Measurements from ENCODE around the gene CDC16.
"Not testable (repeated sequence)": the region's sequence is repeated elsewhere in the genome, so short reads cannot be mapped to it uniquely, and the experiment has no call there.

The CDC16 gene, protein sequence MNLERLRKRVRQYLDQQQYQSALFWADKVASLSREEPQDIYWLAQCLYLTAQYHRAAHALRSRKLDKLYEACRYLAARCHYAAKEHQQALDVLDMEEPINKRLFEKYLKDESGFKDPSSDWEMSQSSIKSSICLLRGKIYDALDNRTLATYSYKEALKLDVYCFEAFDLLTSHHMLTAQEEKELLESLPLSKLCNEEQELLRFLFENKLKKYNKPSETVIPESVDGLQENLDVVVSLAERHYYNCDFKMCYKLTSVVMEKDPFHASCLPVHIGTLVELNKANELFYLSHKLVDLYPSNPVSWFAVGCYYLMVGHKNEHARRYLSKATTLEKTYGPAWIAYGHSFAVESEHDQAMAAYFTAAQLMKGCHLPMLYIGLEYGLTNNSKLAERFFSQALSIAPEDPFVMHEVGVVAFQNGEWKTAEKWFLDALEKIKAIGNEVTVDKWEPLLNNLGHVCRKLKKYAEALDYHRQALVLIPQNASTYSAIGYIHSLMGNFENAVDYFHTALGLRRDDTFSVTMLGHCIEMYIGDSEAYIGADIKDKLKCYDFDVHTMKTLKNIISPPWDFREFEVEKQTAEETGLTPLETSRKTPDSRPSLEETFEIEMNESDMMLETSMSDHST

DNA sequence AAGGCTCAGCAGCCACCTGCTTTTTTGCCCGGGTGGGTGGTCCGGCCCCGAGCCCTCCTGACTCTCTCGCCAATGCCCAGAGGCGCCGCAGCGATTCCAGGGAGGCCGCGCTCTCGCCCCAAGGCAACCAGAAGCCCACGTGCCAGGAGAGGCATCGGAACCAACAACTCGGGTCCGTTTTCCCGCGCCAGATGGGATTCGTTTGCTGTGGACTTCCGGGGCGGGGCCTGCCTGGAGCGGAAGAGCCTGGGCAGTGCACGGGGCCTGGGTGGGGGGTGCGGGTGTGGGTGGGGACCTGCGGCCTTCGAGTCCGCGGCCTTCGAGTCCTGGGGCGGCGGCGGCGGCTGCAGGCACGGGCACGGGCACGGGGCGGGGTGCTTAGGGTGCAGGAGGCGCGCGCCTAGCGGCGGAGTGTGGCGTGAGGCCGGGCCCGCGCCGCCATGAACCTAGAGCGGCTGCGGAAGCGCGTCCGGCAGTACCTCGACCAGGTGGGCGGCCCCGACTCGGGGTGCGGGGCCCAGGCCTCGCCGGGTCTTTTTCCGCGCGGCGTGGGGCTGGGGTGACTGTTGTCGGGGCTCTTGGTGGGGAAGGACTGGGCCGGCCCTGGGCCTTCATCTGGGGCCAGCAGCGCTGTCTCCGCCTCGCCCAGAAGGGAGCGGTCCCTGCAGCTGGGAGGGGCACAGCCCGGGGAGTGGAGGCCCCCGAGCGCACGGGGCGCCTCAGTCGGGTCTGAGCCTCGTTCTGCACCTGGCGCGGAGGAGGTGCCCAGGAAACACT lies at the start of gene CDC16:
CDC16 (plus strand) TSS at position 253 of the 777 bp plus-strand sequence; CDS start at position 441, 188 bp downstream.
- DNase-seq (ENCODE audit: low spot score): peak; percentile 90

DNA sequence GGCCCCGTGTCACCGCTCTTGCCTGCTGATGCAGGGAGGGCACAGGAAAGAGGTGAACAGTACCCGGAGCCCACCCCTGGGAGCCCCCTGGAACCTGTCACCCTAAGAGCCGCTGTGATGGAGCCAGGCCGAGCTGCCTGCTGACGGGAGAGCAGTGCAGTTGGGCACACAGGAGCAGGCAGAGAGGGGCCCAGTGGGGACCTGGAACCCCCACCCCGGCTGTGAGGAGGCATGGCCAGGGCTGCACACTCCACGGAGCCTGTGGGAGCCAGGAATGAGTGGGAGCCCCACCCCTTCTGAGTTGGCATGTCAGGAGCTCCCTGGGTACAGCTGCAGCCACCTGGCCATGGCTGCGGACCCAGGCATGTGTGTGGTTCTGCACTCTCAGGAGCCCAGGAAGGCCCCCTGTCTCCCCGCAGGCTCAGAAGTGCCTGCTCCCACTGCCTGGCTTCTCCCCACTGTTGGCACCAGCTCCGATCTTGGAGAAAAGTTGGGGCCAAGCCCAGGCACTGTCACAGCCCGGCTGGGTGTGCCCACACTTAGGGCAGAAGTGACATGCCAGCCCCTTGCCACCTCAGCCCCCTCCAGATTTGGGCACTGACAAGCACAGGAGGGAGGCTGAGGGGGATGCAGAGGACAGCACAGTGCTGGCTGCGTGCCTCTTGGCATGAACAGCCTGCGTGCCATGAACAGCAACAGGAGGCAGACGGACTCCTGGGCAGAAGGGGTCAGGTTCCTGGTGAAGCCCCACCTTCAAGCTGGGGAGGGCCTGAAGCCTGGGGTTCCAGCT lies 49.3 kb upstream of the CDC16 start:
- no peak for DNase-seq (ENCODE audit: low spot score)

DNA sequence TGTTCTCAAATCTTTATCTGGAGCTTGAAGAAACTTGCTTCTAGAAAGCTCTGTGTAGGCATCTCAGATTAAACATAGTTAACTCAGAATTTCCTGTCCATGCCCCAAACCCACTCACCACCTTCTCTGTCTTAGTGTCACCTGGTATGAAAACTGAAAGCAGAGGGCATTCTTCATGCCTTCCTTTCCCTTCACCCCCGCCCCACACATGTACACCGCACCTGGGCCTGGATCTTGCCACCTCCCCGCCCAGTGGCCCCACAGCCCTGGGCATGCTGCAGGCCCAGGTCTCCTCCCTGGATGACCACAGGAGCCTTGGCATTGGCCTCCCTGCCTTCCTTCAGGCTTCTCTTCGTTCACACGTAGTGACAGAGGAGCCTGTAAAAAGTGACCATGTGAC lies 39.8 kb upstream of the CDC16 start:
- DNase-seq (ENCODE audit: low spot score): no peak

DNA sequence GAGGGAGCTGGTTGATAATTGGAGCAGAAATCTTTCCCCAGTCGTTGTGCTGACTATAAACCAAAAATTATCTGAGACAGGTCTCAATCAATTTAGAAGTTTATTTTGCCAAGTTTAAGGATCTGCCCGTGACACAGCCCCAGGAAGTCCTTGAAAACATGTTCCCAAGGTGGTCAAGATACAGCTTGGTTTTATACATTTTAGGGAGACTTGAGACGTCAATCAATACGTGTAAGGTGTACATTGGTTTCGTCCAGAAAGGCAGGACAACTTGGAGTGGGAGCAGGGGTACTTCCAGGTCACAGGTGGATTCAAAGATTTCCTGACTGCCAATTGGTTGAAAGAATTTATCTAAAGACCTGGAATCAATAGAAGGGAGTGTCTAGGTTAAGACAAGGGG lies 38.1 kb upstream of the CDC16 start:
- no peak for DNase-seq (ENCODE audit: low spot score)

DNA sequence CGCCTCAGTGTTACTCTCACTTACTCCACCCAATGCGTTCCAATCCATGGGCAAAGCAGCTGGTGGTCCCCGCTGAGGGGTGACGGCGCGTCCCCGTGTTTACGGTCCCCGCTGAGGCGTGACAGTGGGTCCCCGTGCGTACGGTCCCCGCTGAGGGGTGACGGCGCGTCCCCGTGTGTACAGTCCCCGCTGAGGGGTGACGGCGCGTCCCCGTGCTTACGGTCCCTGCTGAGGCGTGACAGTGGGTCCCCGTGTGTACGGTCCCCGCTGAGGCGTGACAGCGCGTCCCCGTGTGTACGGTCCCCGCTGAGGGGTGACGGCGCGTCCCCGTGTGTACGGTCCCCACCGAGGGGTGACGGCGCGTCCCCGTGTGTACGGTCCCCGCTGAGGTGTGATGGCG lies 36.1 kb upstream of the CDC16 start:
- no peak for DNase-seq (ENCODE audit: low spot score)

DNA sequence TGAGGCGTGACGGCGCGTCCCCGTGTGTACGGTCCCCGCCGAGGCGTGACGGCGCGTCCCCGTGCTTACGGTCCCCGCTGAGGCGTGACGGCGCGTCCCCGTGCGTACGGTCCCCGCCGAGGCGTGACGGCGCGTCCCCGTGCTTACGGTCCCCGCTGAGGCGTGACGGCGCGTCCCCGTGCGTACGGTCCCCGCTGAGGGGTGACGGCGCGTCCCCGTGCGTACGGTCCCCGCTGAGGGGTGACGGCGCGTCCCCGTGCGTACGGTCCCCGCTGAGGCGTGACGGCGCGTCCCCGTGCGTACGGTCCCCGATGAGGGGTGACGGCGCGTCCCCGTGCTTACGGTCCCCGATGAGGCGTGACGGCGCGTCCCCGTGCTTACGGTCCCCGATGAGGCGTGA lies 35.2 kb upstream of the CDC16 start:
- not testable (repeated sequence) for DNase-seq (ENCODE audit: low spot score)

DNA sequence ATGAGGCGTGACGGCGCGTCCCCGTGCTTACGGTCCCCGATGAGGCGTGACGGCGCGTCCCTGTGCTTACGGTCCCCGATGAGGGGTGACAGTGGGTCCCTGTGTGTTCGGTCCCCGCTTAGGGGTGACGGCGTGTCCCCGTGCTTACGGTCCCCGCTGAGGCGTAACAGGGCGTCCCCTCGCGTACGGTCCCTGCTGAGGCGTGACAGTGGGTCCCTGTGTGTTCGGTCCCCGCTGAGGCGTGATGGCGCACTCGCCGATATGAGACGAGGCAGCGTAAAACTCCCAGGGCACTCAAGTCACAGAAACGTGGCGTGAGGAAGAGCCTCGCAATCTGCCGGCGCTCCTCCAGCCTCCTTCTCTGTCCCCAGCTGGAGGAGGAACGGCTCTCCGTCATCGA lies 34.7 kb upstream of the CDC16 start:
- DNase-seq (ENCODE audit: low spot score): no peak

DNA sequence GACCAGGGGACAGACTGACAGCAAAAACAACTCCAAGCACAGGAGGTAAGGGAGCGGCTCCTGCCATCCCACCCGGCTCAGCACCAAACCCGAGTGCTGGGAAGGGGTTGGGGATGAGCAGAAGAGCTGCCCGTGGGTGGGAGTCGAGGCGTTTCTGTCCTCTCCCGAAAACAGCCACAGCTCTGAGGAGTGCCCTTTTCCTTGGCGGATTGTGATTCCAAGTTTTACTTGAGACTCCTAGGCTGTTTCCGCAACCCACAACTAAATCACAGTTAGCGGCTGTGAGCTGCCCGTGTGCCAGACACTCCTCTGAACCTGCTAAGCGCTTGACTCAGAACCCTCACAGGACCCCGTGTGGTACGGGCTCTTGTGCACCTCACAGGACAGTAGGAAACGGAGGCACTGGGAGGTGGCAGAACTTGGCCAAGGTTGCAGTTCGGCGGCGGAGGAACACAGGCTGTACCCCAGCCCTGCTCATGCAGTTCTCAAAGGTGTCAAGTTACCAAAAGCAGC lies 34.2 kb upstream of the CDC16 start:
- DNase-seq (ENCODE audit: low spot score): no peak

DNA sequence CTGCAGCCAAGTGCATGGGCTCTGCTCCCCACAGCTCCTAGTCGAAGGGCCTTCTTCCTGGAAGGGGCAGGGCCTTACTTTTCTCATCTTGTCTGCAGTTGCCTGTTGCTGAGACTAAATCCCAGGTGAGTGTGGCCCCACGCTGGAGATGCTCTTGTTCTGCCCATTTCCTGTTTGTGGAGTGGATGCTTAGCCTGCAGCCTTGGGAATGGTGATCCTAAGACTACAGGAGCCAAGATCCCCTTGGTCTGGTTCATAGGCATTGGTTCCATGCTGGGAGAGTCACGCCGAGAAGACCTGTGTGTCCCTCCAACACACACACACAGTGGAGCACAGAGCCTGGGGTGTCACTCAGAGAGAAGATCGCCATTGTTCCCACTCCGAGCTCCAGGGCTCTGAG lies 32.1 kb upstream of the CDC16 start:
- DNase-seq (ENCODE audit: low spot score): no peak

DNA sequence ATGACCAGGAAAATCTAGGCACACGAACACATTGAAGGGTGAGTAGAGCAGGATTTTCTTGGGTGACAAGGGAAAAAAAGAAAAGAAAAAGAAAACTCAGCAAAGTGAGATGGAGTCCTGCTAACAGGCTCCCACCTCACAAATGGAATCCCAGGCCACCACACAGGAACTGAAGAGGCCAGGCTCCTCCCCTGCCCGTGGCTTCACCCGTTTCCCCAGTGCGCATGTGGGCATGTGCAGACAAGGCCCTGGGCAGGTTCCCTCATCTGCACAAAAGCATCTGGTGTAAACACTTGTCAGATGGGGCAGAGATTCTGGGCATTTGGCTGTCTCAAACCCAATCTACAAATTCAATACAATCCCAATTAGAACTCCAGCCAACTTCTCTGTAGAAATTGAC lies 31.2 kb upstream of the CDC16 start:
- DNase-seq (ENCODE audit: low spot score): no peak

DNA sequence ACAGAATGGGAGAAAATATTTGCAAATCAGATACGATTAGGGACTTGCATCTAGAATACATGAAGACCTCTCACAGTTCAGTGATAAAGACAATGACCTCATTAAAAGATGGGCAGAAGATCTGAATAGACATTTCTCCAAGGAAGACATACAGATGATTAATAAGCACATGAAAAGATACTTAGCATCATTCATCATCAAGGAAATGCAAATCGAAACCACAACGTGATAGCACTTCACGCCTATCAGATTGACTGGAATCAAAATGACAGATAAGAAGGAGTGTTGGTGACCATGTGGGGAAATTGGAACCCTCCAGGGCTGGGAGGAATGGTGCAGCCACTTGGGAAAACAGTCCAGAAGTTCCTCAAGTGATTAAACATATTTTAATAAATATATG lies 29.8 kb upstream of the CDC16 start:
- DNase-seq (ENCODE audit: low spot score): no peak

DNA sequence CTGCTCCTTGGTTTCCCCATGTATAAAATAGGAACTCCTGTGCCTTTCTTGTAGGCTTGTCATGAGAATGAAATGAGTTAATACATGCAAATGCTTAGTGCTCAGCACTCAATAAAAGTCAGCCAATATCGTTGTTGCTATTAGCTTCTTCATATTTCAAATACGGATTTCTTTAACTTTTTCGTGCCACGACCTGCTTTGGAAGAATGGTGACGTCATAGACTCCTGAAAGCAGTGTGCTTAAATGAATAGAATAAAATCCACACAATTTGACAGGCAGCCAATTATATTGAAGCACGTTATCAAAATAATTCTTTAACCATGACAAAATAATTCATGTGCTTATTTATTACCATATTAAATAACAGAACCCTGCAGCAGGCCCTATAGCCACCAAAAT lies 26.6 kb upstream of the CDC16 start:
- DNase-seq (ENCODE audit: low spot score): no peak

DNA sequence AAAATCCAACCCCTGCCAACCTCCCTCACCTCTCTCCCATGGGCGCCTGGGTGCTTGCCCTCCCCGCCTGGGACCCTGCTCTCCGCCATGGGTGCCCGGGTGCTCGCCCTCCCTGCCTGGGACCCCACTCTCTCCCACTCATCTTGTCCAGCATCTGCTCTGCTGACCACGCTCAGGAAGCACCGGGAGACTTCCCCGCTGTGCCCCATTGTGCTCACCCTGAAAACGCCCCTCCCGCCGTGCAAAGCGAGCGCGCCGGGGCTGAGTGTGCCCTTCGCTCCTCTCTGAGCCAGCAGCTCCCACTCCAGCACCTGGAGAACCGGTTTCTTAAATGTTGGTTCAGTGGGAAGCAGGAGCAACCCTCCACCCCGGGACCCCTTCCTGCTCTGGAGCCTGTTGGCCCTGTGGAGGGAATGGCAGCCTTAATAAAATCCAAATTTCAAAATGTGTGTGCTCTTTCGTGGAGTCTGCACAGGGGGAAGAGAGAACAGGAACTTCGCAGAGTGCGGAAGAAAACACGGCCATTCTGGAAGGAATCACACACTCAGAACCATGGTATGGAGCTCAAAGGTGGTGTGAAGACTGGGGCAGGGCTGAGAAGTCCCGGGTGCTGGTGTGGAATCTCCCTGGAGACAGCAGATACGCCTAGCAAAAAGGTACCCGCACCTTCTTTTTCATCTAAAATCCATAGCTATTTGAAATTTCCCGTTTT lies 23.1 kb upstream of the CDC16 start:
- DNase-seq (ENCODE audit: low spot score): no peak

DNA sequence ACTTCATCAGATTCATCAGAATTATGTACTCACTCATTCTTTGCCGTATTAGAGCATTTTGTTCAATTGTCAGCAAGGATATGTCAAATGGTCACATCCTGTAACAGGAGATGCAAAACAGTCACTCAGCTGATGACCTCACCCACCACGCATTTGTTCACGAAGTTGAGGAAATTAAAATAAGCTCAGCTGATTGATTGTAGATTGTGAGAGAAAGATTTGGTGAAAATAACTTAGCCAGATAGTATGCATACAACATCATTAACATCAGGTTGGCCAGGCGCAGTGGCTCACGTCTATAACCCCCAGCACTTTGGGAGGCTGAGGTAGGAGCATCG lies 22.6 kb upstream of the CDC16 start:
- DNase-seq (ENCODE audit: low spot score): no peak

DNA sequence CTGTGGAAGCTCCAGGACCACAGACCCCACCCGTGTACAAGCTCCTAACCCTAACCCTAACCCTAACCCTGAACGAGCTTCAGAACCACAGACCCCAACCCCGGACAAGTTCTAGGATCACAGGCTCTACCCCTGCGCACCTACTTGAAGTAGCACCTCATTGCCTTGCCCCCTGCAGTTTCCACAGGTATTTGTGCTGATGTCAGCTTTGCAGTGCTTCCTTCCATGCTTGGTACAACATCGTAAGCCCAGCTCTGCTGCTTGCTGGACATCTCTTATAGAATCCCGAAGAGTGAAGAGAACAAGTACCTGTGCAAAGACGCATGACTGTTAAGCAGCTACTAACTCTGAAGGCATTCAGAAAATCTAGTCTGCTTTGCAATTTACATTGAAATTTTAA lies 20.7 kb upstream of the CDC16 start:
- DNase-seq (ENCODE audit: low spot score): no peak

DNA sequence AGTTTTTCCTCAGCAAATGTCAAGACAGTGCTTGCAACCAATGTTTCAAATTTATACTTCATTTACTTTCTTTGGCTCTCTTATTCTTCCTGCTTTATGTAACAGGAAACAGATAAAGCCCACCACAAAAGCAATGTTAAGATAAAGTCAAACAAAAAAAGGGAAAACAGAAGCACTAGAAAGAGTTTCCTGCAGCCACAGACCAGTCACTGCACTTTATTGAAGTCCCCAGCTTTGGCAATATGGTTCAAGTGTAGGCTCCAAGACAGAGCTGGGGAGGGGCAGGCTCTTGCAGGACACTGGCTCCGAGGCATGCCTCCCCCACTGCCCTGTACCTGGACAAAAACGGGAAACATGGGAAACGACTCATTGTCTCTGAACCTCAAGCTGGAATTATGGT lies 15.3 kb upstream of the CDC16 start:
- DNase-seq (ENCODE audit: low spot score): no peak

DNA sequence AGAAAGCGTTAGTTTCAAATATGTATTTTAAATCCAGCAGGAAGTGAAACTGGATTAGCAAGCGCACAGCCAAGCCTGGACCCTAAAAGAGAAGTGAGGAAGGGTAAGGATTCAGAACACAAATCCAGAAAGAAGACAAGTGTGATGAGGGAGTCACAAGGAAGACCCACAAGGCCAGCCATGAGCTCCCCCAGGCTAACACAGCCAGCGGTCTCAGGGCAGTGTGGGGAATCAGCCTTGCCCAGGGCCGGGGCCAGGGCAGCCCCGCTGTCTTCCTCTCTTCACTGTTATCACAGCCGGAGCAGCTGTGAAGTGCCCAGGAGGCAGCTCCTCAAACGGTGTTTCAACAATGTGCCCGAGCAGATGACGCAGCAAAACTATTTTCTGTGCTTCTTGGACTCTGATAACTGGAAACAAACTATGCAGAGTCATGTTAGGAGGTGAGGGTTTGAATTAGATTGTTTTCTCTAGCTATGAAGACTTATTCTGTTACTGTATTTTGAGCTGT lies 12.2 kb upstream of the CDC16 start:
- no peak for DNase-seq (ENCODE audit: low spot score)

DNA sequence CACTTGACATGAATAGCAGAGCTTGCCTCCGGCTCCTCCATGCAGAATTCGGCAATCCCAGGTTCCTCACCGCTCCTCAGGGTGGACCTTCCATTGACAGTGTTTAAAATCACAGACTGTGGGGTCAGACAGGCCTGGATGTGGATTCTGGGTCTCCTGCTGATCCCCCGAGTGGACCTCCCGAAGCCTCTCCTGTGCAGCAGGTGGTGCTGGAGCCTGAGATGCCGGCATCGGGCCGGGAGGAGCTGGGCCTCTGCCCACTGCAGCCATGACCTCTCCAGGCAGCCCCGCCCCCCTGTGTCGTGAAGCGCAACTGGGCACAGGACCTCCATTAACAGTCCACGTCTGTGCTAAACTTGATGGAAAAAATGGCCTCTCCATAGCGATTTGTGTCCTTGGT lies 10.5 kb upstream of the CDC16 start:
- DNase-seq (ENCODE audit: low spot score): no peak

DNA sequence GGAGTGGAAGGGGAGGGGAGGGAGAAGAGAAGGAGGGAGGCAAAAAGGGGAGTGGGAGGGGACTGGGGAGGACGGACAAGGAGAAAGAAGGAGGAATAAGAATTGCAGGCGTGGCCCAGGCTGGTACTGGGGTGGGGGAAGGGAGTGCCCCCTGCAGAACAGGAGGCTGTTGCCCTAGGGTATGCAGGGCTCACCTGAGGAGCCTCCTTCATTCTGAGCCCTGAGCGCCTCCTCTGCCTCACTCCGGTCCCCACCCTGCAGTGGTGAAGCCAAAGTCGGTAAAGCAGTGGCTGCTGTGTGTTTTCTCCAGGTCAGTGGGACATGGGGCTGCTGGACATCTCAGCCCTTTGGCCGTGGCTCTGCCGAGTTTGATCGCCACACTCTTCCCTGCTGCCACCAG lies 9.1 kb upstream of the CDC16 start:
- DNase-seq (ENCODE audit: low spot score): no peak

DNA sequence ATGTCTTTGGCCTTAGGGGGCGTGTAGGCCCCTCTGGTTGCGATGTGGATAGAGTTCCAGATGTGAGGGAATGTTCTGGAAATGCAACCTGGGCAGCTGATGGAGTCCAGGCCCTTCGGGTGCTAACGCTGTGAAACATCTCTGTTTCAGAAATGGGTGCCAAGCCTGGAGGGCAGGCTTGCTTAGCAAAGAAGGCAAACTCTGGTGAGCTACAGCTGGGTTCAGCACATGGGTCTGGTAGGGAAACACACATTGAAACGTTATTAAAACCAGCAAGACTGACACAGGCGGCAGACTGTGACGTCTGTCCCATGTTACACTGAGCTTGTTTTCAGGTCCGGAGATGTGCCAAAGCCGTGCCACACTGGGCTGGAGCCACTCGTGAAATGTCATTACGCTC lies 8.6 kb upstream of the CDC16 start:
- no peak for DNase-seq (ENCODE audit: low spot score)

DNA sequence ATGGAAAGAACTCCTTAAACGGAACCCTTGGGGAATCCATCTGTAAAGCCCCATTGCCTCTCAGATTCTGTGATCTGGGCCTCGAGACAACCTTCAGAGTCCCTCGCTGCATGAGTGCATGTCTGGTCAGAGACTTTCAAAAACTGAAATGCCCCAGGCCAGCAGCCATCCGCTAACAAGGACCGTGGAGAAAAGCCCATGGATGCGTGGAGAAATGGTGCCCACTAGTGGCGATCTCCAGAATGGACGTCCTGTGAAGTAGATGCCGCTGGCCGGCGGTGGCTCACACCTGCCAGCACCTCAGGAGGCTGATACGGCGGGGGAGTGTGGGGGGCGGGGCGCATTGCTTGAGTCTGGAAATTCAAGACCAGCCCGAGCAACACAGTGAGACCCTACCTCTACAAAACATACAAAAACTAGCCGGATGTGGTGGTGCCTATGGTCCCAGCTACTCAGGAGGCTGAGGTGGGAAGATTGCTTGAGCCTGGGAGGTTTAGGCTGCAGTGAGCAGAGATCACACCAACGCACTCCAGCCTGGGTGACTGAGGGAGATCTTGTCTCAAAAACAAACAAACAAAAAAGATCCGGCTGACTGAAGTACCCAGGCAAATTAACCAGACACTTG lies 7.9 kb upstream of the CDC16 start:
- peak; percentile 81 for DNase-seq (ENCODE audit: low spot score)
